Stimulated activated CD8-positive, alpha-beta memory T cell treated with anti-CD3 and anti-CD28 coated beads, Interleukin-7, amount 100 ng/mL, for 4 hours (primary cell): ENCODE data around the gene SBNO2.

Experiments
- DNase-seq, 2 donors: peaks; one replicate each; pipeline ENCODE4 v3.0.0-alpha.2; 2020; ENCODE audit warnings: low read depth in 2 of 2

The SBNO2 gene

GRCh38 chr19:1090731-1091543 lies 83.1 kb downstream of the SBNO2 start:
- peak in 1 of 2 donors; percentile 65 for DNase-seq

DNA sequence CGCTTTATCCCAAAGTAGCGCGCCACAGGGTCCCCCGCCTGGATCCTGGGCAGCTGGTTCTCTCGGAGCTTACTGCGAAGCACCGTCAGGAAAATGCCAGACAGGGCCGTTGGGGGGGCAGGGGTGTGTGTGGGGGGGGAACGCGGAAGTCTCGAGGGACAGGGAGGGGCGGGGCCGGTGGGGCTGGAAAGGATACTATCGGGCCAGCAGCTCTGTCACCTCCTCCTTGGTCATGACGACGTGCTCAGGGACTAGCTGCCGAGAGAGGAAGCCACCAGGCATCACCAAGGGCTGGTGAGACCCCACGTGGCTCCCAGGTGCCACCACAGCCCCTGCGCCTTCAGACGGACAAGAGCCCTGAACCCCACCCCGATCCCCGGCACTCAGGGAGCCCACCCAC lies 84.2 kb downstream of the SBNO2 start:
- no peak for DNase-seq

GRCh38 chr19:1089126-1089771 lies 84.8 kb downstream of the SBNO2 start:
- DNase-seq = no peak

DNA sequence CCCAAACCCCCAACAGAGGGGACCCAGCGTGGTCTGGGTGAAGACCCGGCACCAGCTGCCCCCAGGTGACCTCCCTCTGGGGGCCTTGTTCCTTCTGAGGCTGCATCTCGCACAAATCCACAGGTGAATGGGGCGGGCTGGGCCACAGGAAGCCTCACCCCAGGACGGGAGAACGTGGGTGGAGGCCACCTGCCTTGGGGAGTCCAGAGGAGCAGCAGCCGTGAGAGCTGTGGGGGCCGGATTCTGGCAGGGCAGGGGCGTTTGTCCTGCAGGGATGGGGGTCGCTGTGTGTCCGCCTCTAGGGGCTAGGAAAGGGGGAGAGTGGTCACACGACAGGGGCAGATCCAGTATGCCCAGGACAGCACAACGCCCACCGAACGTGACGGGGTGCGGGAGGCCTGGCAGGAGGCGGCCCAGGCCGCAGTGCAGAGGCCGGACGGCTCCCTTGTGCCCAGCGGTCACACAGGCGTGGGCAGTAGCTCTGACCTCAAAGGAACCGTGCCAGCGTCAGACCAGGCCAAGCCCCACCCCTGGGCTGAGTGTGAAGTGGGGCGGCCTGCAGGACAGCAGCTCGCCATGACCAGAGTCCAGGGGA lies 85.6 kb downstream of the SBNO2 start:
- DNase-seq = no peak

DNA sequence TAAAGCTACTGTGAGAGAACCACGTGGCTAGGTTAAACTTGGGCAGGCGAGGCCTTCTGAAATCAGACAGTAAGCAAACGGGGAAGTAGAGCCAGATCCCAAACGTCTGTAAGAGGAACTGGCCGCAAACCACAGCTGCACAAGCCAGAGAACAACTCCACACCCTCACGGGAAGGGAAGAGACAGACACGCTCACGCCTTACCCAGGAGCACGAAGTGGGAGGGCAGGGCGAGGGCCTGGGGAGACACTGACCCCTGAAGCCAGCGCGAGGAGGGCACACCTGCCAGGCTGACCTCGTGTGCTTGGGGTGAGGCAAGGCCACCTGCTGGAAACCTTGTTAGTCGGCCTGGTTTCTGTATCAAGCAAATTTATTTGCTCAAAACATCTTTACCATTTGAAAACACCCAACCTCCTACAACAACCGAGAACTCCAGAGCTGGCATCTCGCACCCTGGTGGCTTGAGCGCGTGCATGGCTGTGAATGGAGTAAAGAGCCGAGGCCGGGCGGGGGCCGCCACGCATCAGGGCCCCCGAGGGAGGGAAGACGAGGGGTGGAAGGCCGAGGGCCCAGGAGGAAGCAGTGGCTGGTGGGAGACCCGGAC lies 86.2 kb downstream of the SBNO2 start:
- no peak for DNase-seq

GRCh38 chr19:1086613-1087012 lies 87.5 kb downstream of the SBNO2 start:
- no peak for DNase-seq

- DNase-seq = no peak
These were observed 88.2 kb downstream of the SBNO2 start for GRCh38 chr19:1085676-1086442.

DNA sequence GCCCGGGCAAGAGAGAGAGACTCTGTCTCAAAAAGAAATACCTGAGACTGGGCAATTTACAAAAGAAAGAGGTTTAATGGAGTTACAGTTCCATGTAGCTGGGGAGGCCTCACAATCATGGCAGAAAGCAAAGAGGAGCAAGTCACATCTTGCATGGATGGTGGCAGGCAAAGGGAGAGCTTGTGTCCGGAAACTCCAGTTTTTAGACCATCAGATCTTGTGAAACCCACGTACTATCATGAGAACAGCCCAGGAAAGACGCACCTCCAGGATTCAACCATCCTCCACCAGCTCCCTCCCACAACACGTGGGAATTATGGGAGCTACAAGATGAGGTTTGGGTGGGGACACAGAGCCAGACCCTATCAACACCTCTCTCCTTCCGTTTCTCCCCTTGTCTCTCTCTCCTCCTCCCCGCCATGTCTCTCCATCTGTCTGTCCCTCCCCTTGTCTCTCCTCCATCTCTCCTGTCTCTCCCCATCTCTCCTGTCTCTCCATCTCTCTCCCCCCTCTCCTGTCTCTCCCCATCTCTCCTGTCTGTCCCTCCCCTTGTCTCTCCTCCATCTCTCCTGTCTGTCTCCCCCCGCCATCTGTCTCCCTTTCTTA lies 88.9 kb downstream of the SBNO2 start:
- no peak for DNase-seq

GRCh38 chr19:1084024-1084868 lies 89.8 kb downstream of the SBNO2 start:
- no peak for DNase-seq

- DNase-seq = no peak
These were observed 90.9 kb downstream of the SBNO2 start for GRCh38 chr19:1082928-1083816.

DNA sequence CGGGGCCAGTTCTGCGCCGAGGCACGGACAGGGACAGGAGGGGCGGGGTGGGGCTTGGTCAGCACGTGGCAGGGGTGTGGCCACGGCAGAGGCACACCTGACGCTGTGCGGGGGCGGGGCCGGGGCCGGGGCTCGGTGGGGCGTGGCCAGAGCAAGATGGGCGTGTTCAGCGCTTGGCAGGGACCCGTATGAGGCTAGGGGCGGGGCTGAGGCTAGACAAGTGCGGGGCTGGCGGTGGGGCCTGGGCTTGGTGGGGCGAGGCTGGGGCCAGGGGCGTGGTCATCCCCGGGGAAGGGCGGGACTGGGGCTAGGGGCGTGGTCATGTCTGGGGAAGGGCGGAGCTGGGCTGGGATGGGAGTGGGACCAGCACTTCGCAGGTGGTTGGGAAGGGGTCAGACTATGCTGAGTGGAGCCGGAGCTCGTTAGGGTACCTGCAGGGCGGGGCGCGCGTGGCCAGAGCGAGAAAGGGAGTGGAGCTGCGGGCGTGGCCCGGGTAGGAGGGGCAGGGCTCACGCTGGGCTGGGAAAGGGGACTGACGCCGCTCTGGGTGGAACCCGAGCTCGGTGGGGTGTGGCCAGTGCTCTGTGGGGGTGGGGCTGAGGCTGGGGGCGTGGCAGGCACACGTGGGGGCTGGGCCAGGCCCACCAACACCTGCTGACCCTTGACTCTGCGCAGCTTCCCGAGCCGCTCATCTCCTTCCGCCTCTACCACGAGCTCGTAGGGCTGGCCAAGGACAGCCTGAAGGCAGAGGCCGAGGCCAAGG lies 91.7 kb downstream of the SBNO2 start:
- DNase-seq = peak in 1 of 2 donors; percentile 60

DNA sequence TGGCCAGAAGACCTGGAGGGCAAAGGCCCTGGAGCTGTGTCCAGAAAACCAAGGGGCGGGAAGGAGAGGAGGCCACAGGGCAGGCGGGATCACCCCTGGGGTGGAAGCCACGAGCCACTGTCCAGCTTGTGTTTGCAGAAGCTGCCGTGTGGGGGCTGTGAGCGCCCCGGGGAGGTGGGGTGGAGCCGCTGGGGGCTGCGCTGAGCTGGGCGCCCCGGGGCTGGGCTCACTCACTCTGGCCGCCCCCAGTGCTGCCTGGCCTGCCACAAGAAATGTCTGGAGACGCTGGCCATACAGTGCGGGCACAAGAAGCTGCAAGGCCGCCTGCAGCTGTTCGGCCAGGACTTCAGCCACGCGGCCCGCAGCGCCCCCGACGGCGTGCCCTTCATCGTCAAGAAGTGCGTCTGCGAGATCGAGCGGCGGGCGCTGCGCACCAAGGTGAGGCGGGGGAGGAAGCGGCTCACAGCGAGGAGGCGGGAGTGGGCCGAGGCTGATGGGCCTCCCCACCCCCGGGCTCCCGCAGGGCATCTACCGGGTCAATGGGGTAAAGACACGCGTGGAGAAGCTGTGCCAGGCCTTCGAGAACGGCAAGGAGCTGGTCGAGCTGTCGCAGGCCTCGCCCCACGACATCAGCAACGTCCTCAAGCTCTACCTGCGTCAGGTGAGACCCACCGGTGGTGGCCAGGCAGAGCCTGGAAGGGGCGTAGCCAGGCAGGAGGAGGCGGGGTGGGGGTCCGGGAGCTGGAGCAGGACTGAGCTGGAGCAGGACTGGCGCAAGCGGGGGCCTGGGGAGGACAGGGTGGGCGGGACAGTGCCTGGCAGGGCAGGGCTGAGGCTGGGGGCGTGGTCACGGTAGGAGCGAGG lies 92.5 kb downstream of the SBNO2 start:
- DNase-seq = no peak

DNA sequence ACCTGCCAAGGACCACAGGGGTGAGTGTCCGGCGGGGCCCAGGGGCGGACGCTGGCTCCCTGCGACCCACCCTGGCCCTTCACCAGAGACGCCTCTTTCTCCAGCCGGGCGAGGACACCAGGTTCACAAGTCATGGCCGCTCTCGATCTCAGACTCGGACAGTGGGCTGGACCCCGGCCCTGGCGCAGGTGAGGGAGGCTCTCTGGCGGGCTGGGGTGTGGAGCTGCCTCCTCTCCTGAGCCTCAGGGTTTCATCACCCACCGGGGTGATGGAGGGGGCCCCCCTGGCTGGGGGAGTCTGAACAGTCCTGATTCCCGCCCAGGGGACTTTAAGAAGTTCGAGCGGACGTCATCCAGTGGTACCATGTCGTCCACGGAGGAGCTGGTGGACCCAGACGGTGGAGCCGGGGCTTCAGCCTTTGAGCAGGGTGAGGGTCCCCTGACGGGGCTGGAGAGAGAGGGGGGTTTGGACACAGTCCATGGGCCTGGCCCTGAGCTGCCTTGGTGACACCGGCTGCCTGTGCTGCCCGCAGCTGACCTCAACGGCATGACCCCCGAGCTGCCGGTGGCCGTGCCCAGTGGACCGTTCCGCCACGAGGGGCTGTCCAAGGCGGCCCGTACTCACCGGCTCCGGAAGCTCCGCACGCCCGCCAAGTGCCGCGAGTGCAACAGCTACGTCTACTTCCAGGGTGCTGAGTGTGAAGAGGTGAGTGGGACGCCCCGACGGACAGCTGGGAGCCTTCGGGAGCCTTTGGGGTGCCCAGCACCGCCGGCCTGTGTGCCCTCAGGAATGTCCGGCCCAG lies 93.5 kb downstream of the SBNO2 start:
- no peak for DNase-seq

DNA sequence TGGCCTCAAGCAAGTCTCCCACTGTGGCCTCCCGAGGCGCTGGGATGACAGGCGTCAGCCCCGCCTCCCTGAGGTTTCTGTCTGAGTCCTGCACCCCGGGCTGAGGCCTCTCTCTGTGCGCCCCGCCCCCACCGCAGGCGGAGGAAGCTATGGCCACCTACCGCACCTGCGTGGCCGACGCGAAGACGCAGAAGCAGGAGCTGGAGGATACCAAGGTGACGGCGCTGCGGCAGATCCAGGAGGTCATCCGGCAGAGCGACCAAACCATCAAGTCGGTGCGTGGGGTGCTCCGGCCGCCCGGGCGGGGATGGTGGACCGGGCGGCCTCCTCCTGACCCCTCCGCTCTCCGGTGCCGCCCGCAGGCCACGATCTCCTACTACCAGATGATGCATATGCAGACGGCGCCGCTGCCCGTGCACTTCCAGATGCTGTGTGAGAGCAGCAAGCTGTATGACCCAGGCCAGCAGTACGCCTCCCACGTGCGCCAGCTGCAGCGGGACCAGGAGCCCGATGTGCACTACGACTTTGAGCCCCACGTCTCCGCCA lies 94.4 kb downstream of the SBNO2 start:
- DNase-seq = no peak

GRCh38 chr19:1076951-1077350 lies 97.1 kb downstream of the SBNO2 start:
- DNase-seq = peak; percentile 90 to 91

DNA sequence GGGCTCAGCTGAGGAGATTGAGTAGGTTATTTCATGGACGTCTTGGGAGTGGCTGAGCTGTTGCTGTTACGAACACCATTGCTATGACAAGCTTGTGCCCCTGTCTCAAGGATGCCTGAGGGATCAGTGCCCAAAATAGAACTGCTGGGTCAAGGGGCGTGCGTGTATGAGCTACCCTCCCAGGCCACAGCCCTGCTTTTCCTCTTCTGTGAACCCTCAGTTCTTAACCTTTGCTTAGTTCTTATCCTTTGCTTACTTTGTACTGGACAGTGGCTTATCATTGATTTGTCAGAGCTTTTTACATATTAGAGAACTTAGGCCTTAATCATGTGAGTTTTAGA lies 98.1 kb downstream of the SBNO2 start:
- DNase-seq = no peak
